ACHN (cell line): Measurements from ENCODE around the gene STN1.
A peak's percentile ranks its signal among the peaks of the same experiment; 100 is the strongest.
"Not testable (repeated sequence)": the region's sequence is repeated elsewhere in the genome, so short reads cannot be mapped to it uniquely, and the experiment has no call there.

ENCODE experiments used
- DNase-seq: peaks from one replicate; pipeline ENCODE4 v3.0.0-alpha.2; 2015
- in situ Hi-C: cut with HindIII; loops from 2 replicates; pipeline ENCODE4 v1.10.0; 2017; ENCODE audit warnings: low sequenced_read_pairs, low pct_ligation_motif_present, low pct_unique_long_range_greater_than_20kb

Gene STN1

GRCh38 chr10:103853428-103854264, 64.3 kb downstream of the STN1 start:
- in situ Hi-C loops, result loop anchor here (25.0 kb wide), 1 partner anchor 141 kb away; no protein-coding TSS in a partner anchor
- no peak for DNase-seq

- no peak for DNase-seq
- in situ Hi-C loops, result loop anchor here (25.0 kb wide), 1 partner anchor 141 kb away; no protein-coding TSS in a partner anchor
Observed at GRCh38 chr10:103852856-103853255, 65.1 kb downstream of the STN1 start.

DNA sequence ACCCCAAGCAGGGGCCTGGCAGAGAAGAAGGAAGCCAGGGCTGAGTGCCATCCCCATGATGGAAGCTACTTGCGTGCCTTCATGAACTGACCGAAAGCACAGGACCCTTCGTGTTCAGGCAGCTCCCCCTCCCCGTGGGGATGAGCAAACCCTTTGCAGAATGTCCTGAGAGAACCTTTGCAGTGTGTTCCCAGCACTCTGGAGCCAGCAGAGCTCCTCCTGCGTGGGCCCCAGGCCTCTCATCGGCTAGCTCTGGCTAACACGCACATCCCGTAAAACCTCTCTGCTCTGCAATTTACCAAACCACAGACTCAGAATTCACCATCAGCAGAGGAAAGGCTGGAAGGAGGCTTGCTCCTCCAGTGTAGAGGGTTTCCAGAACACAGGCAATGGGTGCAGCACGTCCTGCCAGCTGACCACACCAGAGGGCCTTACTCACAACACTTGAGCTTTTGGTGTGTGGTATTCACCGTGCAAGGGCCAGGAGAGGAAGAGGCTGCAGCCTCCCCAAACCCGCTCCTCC, 65.7 kb downstream of the STN1 start:
- in situ Hi-C loops, result loop anchor here (25.0 kb wide), 1 partner anchor 140 kb away; no protein-coding TSS in a partner anchor

GRCh38 chr10:103851261-103851660, 66.7 kb downstream of the STN1 start:
- in situ Hi-C loops, result loop anchor here (25.0 kb wide), 1 partner anchor 139 kb away; no protein-coding TSS in a partner anchor
- no peak for DNase-seq

More for the DNA sequence above, 65.7 kb downstream of the STN1 start:
- DNase-seq, result no peak

DNA sequence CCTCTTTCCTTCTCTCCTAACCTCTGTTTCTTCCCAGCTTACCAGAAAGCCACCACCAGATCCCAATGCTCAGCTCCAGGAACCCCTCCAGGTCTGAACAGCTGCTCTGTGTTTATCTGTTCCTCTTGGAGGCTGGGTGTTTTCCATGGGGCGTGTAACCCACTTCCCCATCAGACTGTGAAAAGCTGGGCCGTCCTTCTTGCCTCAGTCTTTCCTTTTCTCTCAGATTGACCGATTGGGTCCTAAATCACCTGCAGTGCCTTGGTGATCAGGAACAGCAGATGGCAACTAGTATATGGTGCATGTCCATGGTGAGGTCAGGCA, 67.5 kb downstream of the STN1 start:
- no peak for DNase-seq
- in situ Hi-C loops, result loop anchor here (25.0 kb wide), 1 partner anchor 138 kb away; no protein-coding TSS in a partner anchor

DNA sequence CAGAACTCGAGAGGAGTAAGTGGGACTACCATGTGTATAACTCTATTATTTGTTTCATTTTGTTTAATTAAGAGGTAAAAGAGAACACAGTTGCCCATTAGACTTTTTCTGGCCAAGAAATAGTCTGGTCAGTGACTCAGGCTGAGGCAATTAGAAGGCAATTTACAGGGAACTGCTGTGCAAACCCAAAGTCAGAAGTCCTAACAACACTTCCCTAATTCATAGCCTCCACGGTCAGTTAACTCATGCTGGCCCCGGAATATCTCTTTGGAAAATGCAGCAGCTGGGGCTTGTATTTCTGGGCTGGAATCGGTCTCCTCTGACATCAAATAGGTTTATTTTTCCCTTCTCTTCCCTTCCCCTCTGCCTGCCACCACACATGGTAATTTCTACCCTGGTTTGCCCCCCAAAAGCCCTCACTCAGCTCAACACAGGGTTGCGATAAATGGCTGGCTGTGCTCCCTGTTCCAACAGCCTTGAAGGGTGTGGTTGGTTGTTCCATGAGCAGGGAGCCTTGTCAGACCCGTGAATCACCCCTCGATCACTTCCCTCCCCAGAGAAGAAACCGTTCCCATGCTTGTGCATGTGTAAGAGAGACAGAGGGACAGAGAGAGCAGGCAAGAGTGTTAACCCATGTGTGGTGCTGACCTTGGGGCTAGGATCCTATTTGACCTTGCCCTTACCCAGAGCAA, 68.0 kb downstream of the STN1 start:
- in situ Hi-C loops, result loop anchor here (25.0 kb wide), 1 partner anchor 138 kb away; no protein-coding TSS in a partner anchor
- DNase-seq, result peak; percentile 28

DNA sequence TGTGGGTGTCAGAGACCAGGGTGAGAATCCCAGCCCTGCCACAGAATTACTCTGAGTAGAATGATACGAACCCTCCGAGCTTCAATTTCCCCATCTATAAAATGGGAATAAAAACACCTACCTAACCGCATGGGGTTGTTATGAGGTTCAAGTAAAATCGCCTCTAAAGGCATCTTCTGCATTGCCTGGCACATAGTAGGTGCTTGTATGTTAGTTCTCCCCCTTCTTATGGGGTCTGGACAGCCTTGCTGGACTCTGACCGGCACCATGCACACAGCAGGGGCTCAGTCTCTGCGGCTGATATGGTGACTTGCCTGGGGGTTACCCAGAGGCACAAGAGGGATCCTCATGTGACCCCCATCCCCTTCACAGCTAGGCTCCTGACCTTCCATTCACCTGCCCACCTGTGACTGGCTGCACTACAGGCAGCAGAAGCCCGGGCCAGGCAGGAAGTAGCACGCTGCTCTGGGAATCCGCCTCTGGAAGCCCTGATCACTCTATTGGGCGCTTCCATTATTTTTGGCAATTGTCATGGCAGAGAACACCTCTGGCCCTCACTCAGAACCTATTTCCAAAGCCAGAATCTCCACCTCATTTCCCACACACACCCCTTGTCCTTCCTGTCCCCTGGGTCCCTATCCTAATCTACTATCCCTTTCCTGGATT, 68.6 kb downstream of the STN1 start:
- in situ Hi-C loops, result no loop called here

GRCh38 chr10:103847909-103848468, 70.0 kb downstream of the STN1 start:
- no peak for DNase-seq
- in situ Hi-C loops, result no loop called here

More for the DNA sequence above, 68.6 kb downstream of the STN1 start:
- no peak for DNase-seq

DNA sequence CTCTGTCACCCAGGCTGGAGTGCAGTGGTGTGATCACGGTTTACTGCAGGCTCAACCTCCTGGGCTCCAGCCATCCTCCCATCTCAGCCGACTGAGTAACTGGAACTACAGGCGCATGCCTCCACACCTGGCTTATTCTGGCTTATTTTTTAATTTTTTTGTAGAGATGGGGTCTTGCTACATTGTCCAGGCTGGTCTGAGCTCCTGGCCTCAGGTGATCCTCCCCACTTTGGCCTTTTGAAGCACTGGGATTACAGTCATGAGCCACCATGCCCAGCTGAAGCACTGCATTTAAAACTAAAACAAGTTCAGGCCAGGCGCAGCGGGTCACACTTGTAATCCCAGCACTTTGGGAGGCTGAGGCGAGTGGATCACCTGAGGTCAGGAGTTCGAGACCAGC, 70.6 kb downstream of the STN1 start:
- in situ Hi-C loops, result no loop called here
- DNase-seq, result no peak

DNA sequence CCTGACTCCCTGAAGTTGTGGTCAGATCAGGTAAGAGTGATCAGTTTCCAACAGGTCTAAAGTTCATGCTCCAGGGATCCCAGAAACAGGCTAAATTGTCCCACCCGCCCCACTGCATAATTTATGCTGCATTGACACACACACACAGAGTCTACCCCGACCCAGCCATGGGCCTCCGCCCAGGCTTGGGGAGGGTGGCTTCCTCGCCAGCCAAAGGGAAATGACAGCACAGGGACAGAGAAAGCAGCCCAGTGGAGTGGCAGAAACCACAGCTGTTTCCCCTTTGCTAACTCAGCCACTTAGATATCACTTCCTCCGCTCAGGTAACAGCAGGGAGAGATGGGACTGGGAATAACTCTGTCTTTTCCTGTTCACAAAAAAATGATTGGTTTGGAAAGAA, 72.0 kb downstream of the STN1 start:
- no peak for DNase-seq
- in situ Hi-C loops, result no loop called here

GRCh38 chr10:103845346-103845745, 72.6 kb downstream of the STN1 start:
- DNase-seq, in situ Hi-C loops: not testable (repeated sequence)

DNA sequence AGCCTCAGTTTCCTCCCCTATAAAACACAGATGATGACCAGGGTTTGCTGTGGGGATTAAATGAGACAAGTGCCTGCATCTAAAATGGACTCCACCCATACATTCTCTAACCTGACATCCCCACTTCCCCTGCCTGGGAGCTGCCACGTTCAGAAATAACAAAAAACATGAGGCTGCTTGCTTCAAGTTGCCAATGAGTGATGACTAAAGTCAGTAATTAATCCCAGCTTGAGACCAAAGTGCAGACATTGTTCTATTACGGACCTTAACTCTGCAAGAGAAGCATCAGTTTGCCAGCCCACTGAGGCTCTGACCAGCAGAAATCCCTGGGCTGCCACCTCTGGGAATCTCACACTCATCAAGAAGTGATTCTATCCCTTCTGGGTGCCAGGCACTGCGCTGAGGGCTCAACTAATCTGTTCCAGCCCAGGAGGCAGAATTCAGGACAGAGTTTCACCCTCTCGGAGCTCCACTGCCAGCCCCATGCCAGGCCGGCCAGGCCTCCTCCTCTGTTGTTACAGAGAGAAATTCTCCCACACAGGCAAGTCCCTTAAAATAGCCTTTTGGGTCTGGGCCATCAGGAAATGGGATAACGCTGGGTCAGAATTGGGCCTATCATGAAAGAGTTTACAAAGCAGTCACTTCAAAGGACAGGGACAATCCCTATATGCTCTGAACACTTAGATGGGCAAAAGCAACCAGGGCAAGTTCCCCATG, 74.0 kb downstream of the STN1 start:
- DNase-seq, result no peak
- in situ Hi-C loops, result no loop called here

GRCh38 chr10:103843045-103843444, 74.9 kb downstream of the STN1 start:
- in situ Hi-C loops, result no loop called here
- no peak for DNase-seq

DNA sequence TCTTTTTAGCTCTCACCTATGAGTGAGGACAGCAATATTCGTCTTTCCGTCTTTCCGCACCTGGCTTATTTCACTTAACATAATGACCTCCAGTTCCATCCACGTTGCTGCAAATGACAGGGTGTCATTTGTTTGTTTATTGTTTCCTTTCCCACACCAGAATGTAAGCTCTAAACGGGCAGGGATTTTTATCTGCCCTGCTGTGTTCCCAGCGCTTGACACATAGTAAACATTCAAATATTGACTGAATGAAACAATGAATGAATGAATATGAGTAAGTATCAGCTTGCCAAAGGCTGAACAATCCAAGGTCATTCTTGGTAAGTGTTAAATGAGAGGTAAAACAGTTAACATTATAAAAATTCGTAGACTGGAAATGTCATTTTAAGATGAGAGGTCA, 75.4 kb downstream of the STN1 start:
- in situ Hi-C loops, result no loop called here
- DNase-seq, result no peak

GRCh38 chr10:103841519-103841918, 76.5 kb downstream of the STN1 start:
- in situ Hi-C loops, result no loop called here
- DNase-seq, result no peak

- DNase-seq, result no peak
- in situ Hi-C loops, result no loop called here
Observed at GRCh38 chr10:103840740-103841070, 77.3 kb downstream of the STN1 start.

- in situ Hi-C loops, result no loop called here
- no peak for DNase-seq
Observed at GRCh38 chr10:103839872-103840739, 77.9 kb downstream of the STN1 start.
